ENCODE data around the gene PRLHR.
A peak's percentile ranks its signal among the peaks of the same experiment; 100 is the strongest.

The PRLHR gene

DNA sequence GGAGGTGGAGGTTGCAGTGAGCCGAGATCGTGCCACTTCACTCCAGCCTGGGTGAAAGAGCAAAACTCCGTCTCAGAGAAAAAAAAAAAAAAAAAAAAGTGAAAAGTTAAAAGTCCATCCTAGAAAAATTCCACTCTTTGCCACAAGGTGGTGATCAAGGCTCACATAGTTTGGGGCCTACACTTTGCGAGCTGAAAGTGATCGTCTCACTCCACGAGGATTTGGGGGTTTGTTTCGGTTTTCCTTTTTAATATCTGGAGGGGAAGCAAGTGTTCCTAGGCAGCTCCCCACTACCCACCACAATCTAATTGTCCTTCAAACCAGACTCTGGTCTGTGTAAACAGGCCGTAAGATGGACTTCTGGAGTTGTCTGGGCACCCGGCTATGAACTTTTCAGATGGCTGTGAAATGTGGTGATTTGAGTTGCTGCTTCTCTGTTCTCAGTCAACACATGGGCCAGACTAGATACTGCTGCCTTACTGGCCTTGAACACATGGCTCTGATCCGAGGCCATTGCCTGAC, 27.1 kb downstream of the PRLHR start:
- TF ChIP-seq ZFX (IDR thresholded peaks at IDR 0.05; ENCODE audit: borderline replicate concordance) (no peak), CTCF (IDR thresholded peaks at IDR 0.05) (peak; percentile 82)
- H3K27ac ChIP-seq, result no peak overlapping the region

DNA sequence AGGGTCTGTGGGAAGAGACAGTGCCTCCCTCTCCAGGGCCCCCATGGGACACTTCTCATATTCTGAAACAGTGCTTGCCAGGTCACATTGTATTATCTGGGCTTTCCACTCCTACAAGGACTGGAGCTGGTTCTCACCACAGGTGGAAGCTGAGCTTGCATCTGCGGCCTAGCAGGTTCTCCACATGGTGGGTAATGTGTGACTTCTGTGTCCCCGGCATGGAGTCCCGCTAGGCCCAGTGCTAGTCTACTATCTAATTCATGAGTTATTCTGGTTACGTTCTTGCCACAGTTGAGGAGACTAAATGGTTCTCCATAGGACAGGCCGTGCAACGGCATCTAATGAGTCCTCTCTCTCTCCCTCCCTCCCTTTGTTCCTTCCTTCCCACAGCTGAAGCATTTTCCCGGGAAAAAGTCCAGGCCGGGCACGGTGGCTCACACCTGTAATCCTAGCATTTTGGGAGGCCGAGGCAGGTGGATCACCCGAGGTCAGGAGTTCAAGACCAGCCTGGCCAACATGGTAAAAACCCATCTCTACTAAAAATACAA, 27.7 kb downstream of the PRLHR start:
- TF ChIP-seq ZFX (IDR thresholded peaks at IDR 0.05; ENCODE audit: borderline replicate concordance), result no peak
- no peak for TF ChIP-seq CTCF (IDR thresholded peaks at IDR 0.05)
- no peak overlapping the region for H3K27ac ChIP-seq

DNA sequence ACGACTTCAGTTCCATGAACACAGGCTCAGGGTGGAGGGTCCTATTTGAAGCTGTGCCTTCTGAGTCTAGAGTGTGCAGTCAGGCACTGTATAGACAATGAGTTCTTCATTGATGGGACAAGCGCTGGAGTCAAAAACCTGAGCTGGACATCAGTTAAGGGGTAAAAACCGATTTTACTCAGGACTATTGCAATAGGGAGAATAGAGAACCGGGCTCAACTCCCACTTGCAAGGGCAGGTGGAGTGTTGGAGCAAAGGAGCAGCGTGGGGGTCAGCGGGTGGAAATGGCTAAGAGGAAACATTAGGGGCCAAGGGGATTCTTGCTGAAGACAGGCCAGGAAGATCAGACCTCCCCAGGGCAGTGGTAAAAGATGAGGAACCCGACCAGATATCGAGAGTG, 28.5 kb downstream of the PRLHR start:
- no peak for TF ChIP-seq ZFX (IDR thresholded peaks at IDR 0.05; ENCODE audit: borderline replicate concordance)
- no peak for TF ChIP-seq CTCF (IDR thresholded peaks at IDR 0.05)
- H3K27ac ChIP-seq, result no peak overlapping the region

DNA sequence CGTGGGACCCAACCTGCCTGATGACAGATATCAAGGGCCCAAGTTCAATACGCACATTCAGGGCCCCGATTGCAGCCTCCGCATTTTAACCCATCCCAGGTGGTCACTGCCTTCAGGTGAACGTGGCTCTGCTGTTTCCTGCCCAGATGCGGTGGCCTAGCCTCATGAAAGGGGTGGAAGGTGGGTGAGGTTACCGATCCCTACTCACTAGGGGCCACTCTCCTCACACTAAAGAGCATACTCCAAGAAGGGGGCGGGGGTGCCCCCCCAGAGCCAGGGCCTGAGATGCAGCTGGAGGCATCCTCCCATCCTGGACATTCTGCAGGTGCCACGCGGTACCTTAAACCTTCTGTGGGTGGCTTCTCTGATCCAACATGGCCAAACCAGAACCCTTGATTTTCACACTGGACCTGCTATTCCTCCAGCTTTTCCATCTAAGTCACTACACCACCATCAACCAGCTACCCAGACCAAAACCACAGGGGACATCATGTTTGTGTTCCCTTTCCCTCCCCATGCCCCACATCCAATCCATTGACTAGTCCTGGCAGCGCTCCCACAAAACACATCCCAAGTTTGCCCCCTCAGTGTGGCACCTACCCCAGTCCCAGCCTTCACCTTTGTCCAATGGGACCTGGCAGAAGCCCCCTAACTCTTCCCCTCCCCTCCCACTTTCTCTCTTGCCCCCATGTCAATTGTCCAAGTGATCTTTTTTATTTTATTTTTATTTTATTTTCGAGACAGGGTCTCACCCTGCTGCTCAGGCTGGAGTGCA, 30.0 kb downstream of the PRLHR start:
- no peak overlapping the region for H3K27ac ChIP-seq
- no peak for TF ChIP-seq ZFX (IDR thresholded peaks at IDR 0.05; ENCODE audit: borderline replicate concordance)
- TF ChIP-seq CTCF (IDR thresholded peaks at IDR 0.05), result no peak

DNA sequence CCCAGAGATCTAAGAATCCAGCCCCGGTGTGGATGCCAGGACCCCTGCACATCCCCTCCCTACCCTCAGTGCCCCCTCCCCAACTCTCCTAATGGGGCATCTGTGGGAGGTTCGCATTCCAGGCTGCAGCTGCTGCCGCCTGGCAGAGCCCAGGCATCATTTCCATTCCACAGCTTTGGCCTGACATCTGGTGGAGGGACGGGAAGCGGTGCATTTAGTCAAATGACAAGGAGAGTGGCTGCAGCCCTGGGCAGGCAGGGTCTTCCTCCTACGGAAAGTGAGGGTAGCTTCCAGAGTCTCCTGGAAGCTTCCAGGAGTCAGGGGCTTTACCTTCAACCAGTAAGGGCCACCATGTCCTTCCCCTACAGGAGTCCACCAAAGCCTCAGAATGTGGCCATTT, 30.8 kb downstream of the PRLHR start:
- H3K27ac ChIP-seq, result no peak overlapping the region
- TF ChIP-seq CTCF (IDR thresholded peaks at IDR 0.05) (no peak), ZFX (IDR thresholded peaks at IDR 0.05; ENCODE audit: borderline replicate concordance) (no peak)

GRCh38 chr10:118564114-118564513, 31.3 kb downstream of the PRLHR start:
- H3K27ac ChIP-seq, result no peak overlapping the region
- TF ChIP-seq CTCF (IDR thresholded peaks at IDR 0.05), result no peak
- TF ChIP-seq ZFX (IDR thresholded peaks at IDR 0.05; ENCODE audit: borderline replicate concordance), result no peak

GRCh38 chr10:118563373-118563890, 32.0 kb downstream of the PRLHR start:
- no peak for TF ChIP-seq ZFX (IDR thresholded peaks at IDR 0.05; ENCODE audit: borderline replicate concordance)
- no peak for TF ChIP-seq CTCF (IDR thresholded peaks at IDR 0.05)
- H3K27ac ChIP-seq, result no peak overlapping the region

All from 22Rv1 (cell line).